Femur (tissue), 1 donor: ENCODE results near the gene CAV2.
"Not testable (repeated sequence)": the region's sequence is repeated elsewhere in the genome, so short reads cannot be mapped to it uniquely, and the experiment has no call there.

Experiments
- DNase-seq: peaks from one replicate; pipeline ENCODE4 v3.0.0-alpha.2; 2017

The CAV2 gene

GRCh38 chr7:116499168-116500077 is at the start of gene CAV2:
CAV2 (plus strand) TSS chr7:116499738; CDS start chr7:116499782, 44 bp downstream.
- DNase-seq: peak; percentile 72

DNA sequence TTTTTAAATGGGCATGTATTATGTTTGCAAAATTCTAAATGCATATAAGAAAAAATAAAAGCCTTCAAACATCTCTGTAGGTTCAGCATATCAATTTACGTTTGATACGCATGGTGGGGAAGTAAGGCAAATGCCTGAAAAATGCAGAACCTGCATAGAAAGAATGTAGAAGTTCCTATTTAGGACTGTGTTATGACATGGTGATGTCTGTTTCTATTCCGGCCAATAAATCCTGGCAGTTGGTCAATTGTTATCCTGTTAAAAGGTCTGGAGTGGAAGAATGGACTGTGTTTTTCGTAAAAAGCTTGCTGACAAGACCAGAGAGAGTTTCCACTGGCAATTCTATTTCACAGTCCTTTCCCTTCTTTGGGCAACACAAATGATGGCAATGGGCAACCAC is 49.6 kb upstream of the CAV2 start:
- no peak for DNase-seq

DNA sequence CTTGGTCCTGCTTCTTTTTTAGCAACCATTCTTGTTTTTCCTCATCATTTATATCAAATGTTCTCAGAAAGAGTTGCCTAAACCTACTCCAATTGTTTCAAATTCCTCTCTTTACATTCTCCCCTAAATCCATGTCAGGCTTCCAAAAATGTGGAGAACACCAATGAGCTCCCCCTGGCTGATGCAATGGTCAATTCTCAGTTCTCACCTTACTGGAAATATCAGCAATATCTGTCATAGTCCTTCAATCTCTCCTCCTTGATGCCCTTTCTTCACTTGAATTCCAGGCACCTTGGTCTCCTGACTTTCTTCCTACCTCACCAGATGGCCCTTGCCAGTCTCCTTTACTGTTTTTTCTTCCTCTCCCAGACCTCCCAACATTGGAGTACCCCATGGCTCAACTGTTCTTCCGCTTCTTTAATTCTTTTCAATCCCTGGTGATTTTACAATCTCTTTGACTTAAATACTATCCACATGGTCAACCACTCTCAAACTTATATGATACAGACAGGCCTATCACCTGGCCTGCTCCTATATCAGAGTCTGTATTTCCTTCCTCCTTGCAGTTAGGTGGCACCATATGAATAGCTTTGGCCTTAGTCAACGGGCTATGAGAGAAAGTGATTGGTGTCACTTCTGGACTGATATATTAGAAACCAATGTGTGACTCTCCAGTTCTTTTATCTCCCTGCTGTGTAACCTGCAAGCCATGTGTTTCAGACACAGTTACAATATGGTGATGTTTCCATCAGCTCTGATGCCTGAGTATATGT is 47.4 kb upstream of the CAV2 start:
- no peak for DNase-seq

DNA sequence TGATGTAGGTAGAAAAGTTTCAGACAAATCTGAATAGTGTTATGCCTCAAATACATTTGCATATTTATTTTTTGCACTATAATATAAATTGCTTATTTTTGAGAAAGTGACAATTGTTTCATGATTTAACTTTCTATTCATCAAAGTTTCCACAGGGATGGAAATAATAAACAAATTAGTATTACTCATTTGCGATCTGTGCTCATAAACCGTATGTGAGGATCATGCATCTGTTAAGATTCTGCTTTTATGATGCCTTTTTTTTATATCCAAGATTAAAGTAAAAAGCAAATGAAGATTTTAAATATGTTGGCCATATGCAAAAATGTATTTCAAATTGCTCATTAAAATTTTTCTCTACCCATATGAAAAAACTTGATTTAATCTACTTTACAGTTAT is 45.2 kb upstream of the CAV2 start:
- no peak for DNase-seq

GRCh38 chr7:116455009-116455408 is 44.5 kb upstream of the CAV2 start:
- DNase-seq: no peak

GRCh38 chr7:116455499-116455898 is 44.0 kb upstream of the CAV2 start:
- DNase-seq: no peak

GRCh38 chr7:116461500-116461899 is 38.0 kb upstream of the CAV2 start:
- no peak for DNase-seq

DNA sequence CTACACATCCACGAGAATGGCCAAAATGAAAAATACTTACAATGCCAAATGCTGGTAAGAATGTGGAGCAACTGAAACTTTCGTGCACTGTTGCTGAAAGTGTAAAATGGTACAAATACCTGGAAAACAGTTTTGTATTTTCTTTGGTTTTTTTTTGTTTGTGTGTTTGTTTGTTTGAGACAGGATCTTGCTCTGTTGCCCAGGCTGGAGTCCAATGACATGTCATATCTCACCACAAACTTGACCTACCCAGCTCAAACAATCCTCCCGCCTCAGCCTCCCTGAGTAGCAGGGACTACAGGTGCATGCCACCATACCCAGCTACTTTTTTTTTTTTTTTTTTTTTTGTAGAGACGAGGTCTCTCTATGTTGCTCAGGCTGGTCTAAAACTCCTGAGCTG is 35.6 kb upstream of the CAV2 start:
- no peak for DNase-seq

- no peak for DNase-seq
Measured at GRCh38 chr7:116464375-116464774, 35.2 kb upstream of the CAV2 start.

GRCh38 chr7:116465125-116465524 is 34.4 kb upstream of the CAV2 start:
- no peak for DNase-seq

GRCh38 chr7:116468534-116468933 is 31.0 kb upstream of the CAV2 start:
- DNase-seq: no peak

DNA sequence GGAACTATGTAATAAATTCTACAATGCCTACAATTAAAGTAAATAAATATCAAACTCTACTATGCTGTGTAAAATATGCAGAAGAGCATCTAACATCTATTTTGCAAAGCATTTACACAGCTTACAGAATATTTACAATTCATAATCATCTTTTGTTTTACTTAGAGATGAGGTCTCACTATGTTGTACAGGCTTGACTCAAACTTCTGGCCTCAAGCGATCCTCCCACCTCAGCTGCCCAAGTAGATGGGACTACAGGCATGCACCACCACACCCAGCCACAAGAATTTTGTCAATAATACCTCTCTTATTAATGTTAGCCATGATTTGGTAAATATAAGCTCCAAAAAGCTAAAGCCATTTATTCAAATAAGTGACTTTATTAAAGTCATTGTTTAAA is 21.9 kb upstream of the CAV2 start:
- no peak for DNase-seq

DNA sequence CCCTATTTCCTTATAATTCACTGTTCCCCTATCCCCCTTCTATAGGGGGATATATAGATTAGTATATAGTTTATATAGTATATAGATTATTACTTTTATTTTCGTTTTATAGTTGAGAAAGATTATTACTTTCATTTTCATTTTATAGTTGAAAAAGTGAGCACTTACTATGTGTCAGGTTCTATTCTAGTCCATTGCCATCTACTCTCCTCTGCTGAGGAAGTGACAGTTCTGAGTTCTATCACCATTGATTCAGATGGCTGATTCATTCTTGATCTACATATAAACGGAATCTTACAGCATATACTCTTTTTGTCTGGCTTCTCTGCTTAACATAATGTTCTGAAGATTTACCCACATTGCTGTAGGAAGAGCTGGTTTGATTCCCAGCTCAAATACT is 20.7 kb upstream of the CAV2 start:
- no peak for DNase-seq

DNA sequence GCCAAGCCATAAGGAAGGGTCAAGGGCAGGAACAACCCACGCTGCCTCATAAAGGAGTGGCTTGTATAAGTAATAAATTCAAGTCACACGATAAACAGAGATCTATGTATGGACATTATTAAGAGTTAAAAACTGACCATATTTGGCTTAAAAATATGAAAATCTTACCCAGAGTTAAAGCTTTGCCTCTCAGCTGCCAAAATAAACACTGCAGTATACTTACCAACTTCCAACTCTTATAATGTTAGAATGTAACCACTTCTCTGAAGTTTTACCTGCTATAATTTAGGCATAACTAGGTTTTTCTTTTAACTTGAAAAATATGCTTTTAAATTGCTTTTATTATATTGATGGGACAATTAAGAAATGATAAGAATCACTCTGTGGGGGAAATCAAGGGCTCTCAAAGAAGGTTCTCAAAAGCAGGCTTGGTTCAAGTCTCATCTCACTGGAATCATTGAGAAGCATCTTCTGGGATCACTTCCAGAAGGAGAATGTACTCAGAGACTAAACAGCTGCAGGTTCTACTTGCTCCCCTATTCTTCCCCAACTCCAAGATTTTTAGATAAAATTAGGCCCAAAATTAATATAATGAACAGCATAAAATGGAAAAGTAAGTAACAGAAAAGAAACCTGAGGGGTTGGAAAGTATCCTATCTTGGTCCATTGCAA is 16.1 kb upstream of the CAV2 start:
- DNase-seq: no peak

DNA sequence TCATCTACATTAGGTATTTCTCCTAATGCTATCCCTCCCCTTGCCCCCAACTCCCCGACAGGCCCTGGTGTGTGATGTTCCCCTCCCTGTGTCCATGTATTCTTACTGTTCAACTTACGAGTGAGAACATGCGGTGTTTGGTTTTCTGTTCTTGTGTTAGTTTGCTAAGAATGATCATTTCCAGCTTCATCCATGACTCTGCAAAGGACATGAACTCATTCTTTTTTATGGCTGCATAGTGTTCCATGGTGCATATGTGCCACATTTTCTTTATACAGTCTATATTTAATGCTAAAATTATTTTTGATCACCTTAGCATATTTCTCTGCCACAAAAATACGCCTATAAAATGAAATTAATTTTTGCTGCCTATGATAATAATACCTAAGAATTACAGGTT is 15.1 kb upstream of the CAV2 start:
- not testable (repeated sequence) for DNase-seq

- no peak for DNase-seq
Measured at GRCh38 chr7:116487907-116488521, 11.5 kb upstream of the CAV2 start.

- DNase-seq: no peak
Measured at GRCh38 chr7:116490351-116490750, 9.2 kb upstream of the CAV2 start.

- DNase-seq: no peak
Measured at GRCh38 chr7:116491887-116492653, 7.5 kb upstream of the CAV2 start.

GRCh38 chr7:116492654-116493109 is 6.9 kb upstream of the CAV2 start:
- DNase-seq: no peak

DNA sequence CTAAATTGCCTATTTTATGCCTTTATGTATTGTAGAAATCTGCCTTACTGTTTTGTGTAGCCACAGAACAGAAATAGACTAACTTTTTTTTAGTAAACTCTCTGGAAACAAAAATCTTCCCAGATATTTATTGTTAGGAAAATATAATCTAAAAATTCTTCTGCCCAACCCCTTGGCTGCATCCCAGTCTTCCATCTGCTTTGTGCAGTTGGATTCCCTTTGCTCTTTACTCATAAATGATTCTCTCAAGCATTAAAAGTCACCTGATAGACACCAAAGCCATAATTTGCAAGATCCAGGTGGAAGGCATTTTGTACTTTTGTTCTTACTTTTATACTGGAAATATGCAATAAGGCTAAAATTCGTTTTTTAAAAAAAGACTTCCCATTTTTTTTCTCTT is 6.1 kb upstream of the CAV2 start:
- peak; percentile 27 for DNase-seq

DNA sequence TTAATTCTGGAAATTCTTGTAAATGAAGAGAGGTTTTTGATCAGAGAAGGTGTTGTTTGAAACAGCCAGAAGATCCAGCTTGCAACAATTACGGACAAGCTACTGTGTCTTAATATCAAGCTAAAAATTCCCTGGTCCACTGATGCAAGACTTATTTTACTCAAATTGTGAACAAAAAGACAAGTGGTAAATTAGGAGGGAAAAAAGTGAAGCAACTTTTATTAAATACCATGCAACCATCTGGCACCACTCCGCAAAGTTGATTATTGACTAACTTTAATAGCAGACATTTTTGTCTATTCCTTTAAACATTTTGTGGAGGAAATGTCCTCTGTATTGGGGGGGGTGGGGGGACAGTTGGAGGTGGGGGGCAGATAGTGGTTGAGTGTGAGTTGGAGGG is 5.1 kb upstream of the CAV2 start:
- DNase-seq: no peak

GRCh38 chr7:116495736-116496135 is 3.8 kb upstream of the CAV2 start:
- no peak for DNase-seq
